PFSK-1 (cell line): ENCODE data around the gene SGPL1.

Experiments
- POLR2AphosphoS5 ChIP-seq: IDR thresholded peaks from 2 replicates; pipeline ENCODE4 v1.6.1; 2012; ENCODE audit warnings: low read depth, mild to moderate bottlenecking, control low read depth, low read length, moderate library complexity
- TAF1 ChIP-seq: IDR thresholded peaks from 2 replicates; pipeline ENCODE4 v1.6.1; 2012; ENCODE audit warnings: low read length, control low read depth, borderline replicate concordance; ENCODE audit not compliant: insufficient read depth
- TF ChIP-seq, protein P1 (sequence below), 2 experiments: IDR thresholded peaks; 2 replicates each; pipeline versions ENCODE4 v1.6.1 to v1.8.0; 2011 to 2012; ENCODE audit warnings: low read depth in 2 of 2, low read length in 2 of 2, control low read depth in 1 of 2, inconsistent platforms in 1 of 2, mild to moderate bottlenecking in 1 of 2, moderate library complexity in 1 of 2; ENCODE audit not compliant: insufficient read depth in 1 of 2

DNA sequence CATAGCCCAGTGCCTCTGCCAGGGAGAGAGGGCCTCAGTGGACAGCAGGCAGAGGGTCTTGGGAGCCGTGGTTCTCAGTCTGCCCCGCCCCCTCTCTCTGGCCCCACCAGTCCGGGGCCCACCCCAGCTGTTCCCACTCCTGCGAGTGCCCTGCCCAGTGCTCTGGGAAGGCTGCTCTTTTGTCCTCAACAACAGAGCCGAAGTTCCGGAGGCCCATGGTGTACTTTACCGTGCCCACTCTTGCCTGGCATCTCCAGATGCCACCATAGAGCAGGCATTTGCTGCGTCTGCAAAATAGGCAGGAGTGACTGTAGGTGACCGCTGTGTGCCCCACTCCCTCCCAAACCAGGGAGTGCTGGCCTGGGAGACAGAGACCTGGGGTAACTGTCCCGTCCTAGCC lies 101.9 kb downstream of the SGPL1 start:
- TF ChIP-seq, protein P1, sequence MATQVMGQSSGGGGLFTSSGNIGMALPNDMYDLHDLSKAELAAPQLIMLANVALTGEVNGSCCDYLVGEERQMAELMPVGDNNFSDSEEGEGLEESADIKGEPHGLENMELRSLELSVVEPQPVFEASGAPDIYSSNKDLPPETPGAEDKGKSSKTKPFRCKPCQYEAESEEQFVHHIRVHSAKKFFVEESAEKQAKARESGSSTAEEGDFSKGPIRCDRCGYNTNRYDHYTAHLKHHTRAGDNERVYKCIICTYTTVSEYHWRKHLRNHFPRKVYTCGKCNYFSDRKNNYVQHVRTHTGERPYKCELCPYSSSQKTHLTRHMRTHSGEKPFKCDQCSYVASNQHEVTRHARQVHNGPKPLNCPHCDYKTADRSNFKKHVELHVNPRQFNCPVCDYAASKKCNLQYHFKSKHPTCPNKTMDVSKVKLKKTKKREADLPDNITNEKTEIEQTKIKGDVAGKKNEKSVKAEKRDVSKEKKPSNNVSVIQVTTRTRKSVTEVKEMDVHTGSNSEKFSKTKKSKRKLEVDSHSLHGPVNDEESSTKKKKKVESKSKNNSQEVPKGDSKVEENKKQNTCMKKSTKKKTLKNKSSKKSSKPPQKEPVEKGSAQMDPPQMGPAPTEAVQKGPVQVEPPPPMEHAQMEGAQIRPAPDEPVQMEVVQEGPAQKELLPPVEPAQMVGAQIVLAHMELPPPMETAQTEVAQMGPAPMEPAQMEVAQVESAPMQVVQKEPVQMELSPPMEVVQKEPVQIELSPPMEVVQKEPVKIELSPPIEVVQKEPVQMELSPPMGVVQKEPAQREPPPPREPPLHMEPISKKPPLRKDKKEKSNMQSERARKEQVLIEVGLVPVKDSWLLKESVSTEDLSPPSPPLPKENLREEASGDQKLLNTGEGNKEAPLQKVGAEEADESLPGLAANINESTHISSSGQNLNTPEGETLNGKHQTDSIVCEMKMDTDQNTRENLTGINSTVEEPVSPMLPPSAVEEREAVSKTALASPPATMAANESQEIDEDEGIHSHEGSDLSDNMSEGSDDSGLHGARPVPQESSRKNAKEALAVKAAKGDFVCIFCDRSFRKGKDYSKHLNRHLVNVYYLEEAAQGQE (IDR thresholded peaks at IDR 0.05; ENCODE audit: insufficient read depth in 1 of 2, low read depth in 2 of 2, low read length in 2 of 2): no peak
- no peak for TF ChIP-seq POLR2AphosphoS5
- TF ChIP-seq TAF1: no peak
